K562 (cell line): Measurements from ENCODE around the gene HIVEP3. TPM values are rescaled to one million over a fixed set of nuclear protein-coding genes. Genes with fewer than 3 reads are reported as not detected.

ENCODE experiments used
- ATAC-seq: fragments of 200-7000 bp; cut with Tn5 transposase; 3 replicates; pipeline ENCODE4 v1.9.1; 2020; ENCODE audit warnings: moderate library complexity
- BruUV-seq: library from RNA; stranded (reverse); fragments of 400-500 nt; replicated peaks from 2 replicates; lab custom pipeline; 2021; lab: Mats Ljungman, UMichigan
- CTCF ChIA-PET: fragments of 300-600 bp; formaldehyde crosslinking; extraction: SDS; loops from one replicate; lab custom pipeline; 2021; ENCODE audit warnings: low intra/inter-chr PET ratio; lab: Yijun Ruan, JAX
- POLR2A ChIA-PET: fragments of 300-600, 350-650 bp; sonication (Branson Sonifier 250); formaldehyde crosslinking; extraction: SDS; loops from one replicate; lab custom pipeline; 2021; ENCODE audit warnings: antibody characterized with exemption, inconsistent platforms; lab: Yijun Ruan, JAX
- DNase-seq, 4 experiments: peaks; one replicate each; pipeline versions ENCODE4 v3.0.0 to v3.0.0-alpha.2; 2011 to 2018; ENCODE audit warnings: low spot score in 3 of 4, mixed read lengths in 3 of 4; ENCODE audit errors: extremely low read depth in 1 of 4
- FAIRE-seq: peaks from 2 replicates; lab custom pipeline; 2011; peaks lifted over from hg19 to GRCh38; lab: Jason Lieb, UNC
- H2AFZ ChIP-seq: 2 replicates; pipeline ENCODE4 v1.6.0; 2011; ENCODE audit warnings: low read depth, low read length, control low read depth, inconsistent platforms
- H3K27ac ChIP-seq: fragments of 200-600 bp; 3 replicates; pipeline ENCODE4 v1.8.0; 2011; ENCODE audit warnings: low read depth, mild to moderate bottlenecking, control low read depth, inconsistent platforms, low read length, moderate library complexity, mixed read lengths; ENCODE audit errors: extremely low read depth
- H3K27me3 ChIP-seq, 2 experiments: fragments of 300-600 bp in 1 of 2; 2 replicates in 1 of 2; 3 replicates in 1 of 2; pipeline versions ENCODE4 v1.6.0 to v1.8.0; 2011; ENCODE audit warnings: inconsistent platforms in 2 of 2, low read length in 2 of 2, mild to moderate bottlenecking in 1 of 2, mixed read lengths in 1 of 2, moderate library complexity in 1 of 2; ENCODE audit not compliant: control insufficient read depth in 2 of 2, insufficient read depth in 2 of 2
- H3K36me3 ChIP-seq: fragments of 300-600 bp; 3 replicates; pipeline ENCODE4 v1.8.0; 2011; ENCODE audit warnings: mild to moderate bottlenecking, low read length, inconsistent platforms; ENCODE audit not compliant: control insufficient read depth, insufficient read depth
- H3K4me1 ChIP-seq, 2 experiments: fragments of 200-600 bp in 1 of 2; replicated peaks in 1 of 2; 2 replicates in 1 of 2; 3 replicates in 1 of 2; pipeline versions ENCODE4 v1.5.1 to v1.8.0; 2011; ENCODE audit warnings: inconsistent platforms in 2 of 2, low read length in 2 of 2, mild to moderate bottlenecking in 1 of 2, mixed read lengths in 1 of 2, moderate library complexity in 1 of 2; ENCODE audit not compliant: control insufficient read depth in 2 of 2, insufficient read depth in 2 of 2
- H3K4me2 ChIP-seq: 2 replicates; pipeline ENCODE4 v1.6.1; 2011; ENCODE audit warnings: low read length, control low read depth, inconsistent platforms, mixed read lengths; ENCODE audit not compliant: insufficient read depth
- H3K4me3 ChIP-seq: fragments of 200-600 bp; sonication (generic), shearing (Covaris generic); 2 replicates; pipeline ENCODE4 v1.5.1; 2016; ENCODE audit warnings: control low read depth, inconsistent platforms
- H3K79me2 ChIP-seq: fragments of 200-600 bp; 3 replicates; pipeline ENCODE4 v1.8.0; 2011; ENCODE audit warnings: low read length, inconsistent platforms; ENCODE audit not compliant: control insufficient read depth, insufficient read depth
- H3K9ac ChIP-seq, 2 experiments: 2 replicates each; pipeline versions ENCODE4 v1.6.0 to v1.6.1; 2011; ENCODE audit warnings: low read depth in 2 of 2, low read length in 2 of 2, control low read depth in 1 of 2, inconsistent platforms in 1 of 2, mild to moderate bottlenecking in 1 of 2, mixed read lengths in 1 of 2; ENCODE audit not compliant: insufficient read depth in 1 of 2
- H3K9me1 ChIP-seq: one replicate; pipeline ENCODE4 v1.6.0; 2011; ENCODE audit warnings: inconsistent platforms, mild to moderate bottlenecking, low read length, moderate library complexity; ENCODE audit not compliant: control insufficient read depth, insufficient read depth
- H3K9me3 ChIP-seq: replicated peaks from 2 replicates; pipeline ENCODE4 v1.5.1; 2011; ENCODE audit warnings: low read depth, low read length, inconsistent platforms; ENCODE audit not compliant: control insufficient read depth, insufficient read depth
- H4K20me1 ChIP-seq: replicated peaks from 2 replicates; pipeline ENCODE4 v1.6.1; 2011; ENCODE audit warnings: low read length, inconsistent platforms, mixed read lengths; ENCODE audit not compliant: control insufficient read depth, insufficient read depth
- CEBPB ChIP-seq: fragments of 450-650 bp; IDR thresholded peaks from 2 replicates; pipeline ENCODE4 v1.6.1; 2016; ENCODE audit warnings: missing genetic modification characterization, missing compliant biosample characterization
- E2F4 ChIP-seq: sonication (generic); formaldehyde crosslinking; IDR thresholded peaks from 2 replicates; pipeline ENCODE4 v1.8.0; 2022; ENCODE audit warnings: mild to moderate bottlenecking, low read depth, missing genetic modification reagents
- NCOA6 ChIP-seq: fragments of 450-650 bp; IDR thresholded peaks from 2 replicates; pipeline ENCODE4 v1.6.1; 2017; ENCODE audit warnings: mild to moderate bottlenecking
- NR2F6 ChIP-seq: fragments of 450-650 bp; formaldehyde crosslinking; IDR thresholded peaks from 2 replicates; pipeline ENCODE4 v1.4.0; 2020; ENCODE audit warnings: mild to moderate bottlenecking
- PCBP2 ChIP-seq: fragments of 200-400 bp; formaldehyde crosslinking; IDR thresholded peaks from 2 replicates; pipeline ENCODE4 v1.6.1; 2018; ENCODE audit warnings: low read length, low read depth, mild to moderate bottlenecking, moderate library complexity; ENCODE audit not compliant: poor library complexity, severe bottlenecking
- TAF15 ChIP-seq: fragments of 200-400 bp; formaldehyde crosslinking; IDR thresholded peaks from 2 replicates; pipeline ENCODE4 v1.6.1; 2017; ENCODE audit warnings: mild to moderate bottlenecking, low read depth, low read length, moderate library complexity
- TAF9B ChIP-seq: fragments of 450-650 bp; IDR thresholded peaks from 2 replicates; pipeline ENCODE4 v1.6.1; 2018; ENCODE audit warnings: mild to moderate bottlenecking; ENCODE audit not compliant: partially characterized antibody
- UBTF ChIP-seq, 2 experiments: IDR thresholded peaks; 2 replicates each; pipeline ENCODE4 v1.6.1; 2012; ENCODE audit warnings: improper control_type of control experiment in 2 of 2, low read depth in 2 of 2, low read length in 2 of 2, borderline replicate concordance in 1 of 2
- WGBS: fragments of 100-300 bp; shearing (Covaris generic); methylation state at CpG from one replicate; pipeline ENCODE4 v1.1.6; 2016; ENCODE audit warnings: low coverage, mixed read lengths; ENCODE audit not compliant: insufficient coverage; ENCODE audit errors: missing lambda C conversion rate; 5-methylcytosine and 5-hydroxymethylcytosine counted together
- in situ Hi-C: fragments of 300-500 bp; cut with MboI; formaldehyde crosslinking; loops from 4 replicates; pipeline ENCODE4 v1.15.0; 2018; ENCODE audit warnings: inconsistent platforms, mixed read lengths
- intact Hi-C: fragments of 100-400 bp; cut with micrococcal nuclease; formaldehyde crosslinking; loops from 2 replicates; pipeline ENCODE4 v1.14.2; 2022
- polyA plus RNA-seq, 8 experiments: library from polyadenylated mRNA; depleted of rRNA in 4 of 8; stranded (reverse) in 5 of 8; unstranded in 3 of 8; fragments of >200 nt; fragmentation: Nextera tagmentation in 2 of 8; fragmentation: Illumina TruSeq in 1 of 8; extraction: Ambion mirVana in 2 of 8; extraction: Trizol in 1 of 8; gene quantifications; 2 replicates each; pipeline versions ENCODE4 v1.2.1 to v1.2.3, GENCODE V29; 2011 to 2014; ENCODE audit warnings: inconsistent platforms in 1 of 8, missing spikeins in 1 of 8
- total RNA-seq, 7 experiments: library from RNA; depleted of rRNA in 6 of 7; stranded (reverse); fragments of >200 nt in 6 of 7; fragmentation: Illumina TruSeq in 2 of 7; extraction: Trizol in 2 of 7; gene quantifications; 2 replicates each; pipeline versions ENCODE4 v1.2.1 to v1.2.3, GENCODE V29; 2011 to 2021; ENCODE audit warnings: low replicate concordance in 1 of 7

Gene HIVEP3
- total and polyA plus RNA-seq, 9 of the 15 experiments (the other 6 are each of a cell fraction or from before 2014, with no cell fraction given) = 0.09 to 0.58 (median 0.34) TPM; not detected in 1

- no peak for TF ChIP-seq E2F4 (CRISPR knock-in tag)
- no peak for TF ChIP-seq PCBP2
Measured at GRCh38 chr1:41848216-41848952, 70.3 kb downstream of the HIVEP3 start (continued).

GRCh38 chr1:41847733-41848132 is 71.0 kb downstream of the HIVEP3 start:
- Histone ChIP-seq H3K27me3 (peaks cover 0 to 24% of the 10 kb centered on the region in 2 experiments; a peak in 4 of 5 replicates), H3K79me2 (no peaks in the 10 kb centered on the region), H2AFZ (no peak overlapping the region), H3K9ac (no peak overlapping the region), H3K9me3 (no peaks in the 10 kb centered on the region), H4K20me1 (peaks cover 3% of the 10 kb centered on the region; the same call in 1 of the 2 replicates), H3K4me1 (0 out of 5 replicates have a peak, but pooled peaks cover 0 to 3% of the 10 kb centered on the region in 2 experiments), H3K36me3 (no peaks in the 10 kb centered on the region), H3K4me3 (no peak overlapping the region), H3K9me1 (no peaks in the 10 kb centered on the region), H3K27ac (no peak overlapping the region), H3K4me2 (no peak overlapping the region)
- POLR2A ChIA-PET = interaction anchor here (0.6 to 1.6 kb wide), 2 partner anchors 11 to 17 kb away, joined by 3 read pairs; no protein-coding TSS in a partner anchor
- WGBS = 0% methylated on average over 2 of the region's 2 CpGs
- intact Hi-C loops (no loop called here), in situ Hi-C loops (no loop called here)
- CTCF ChIA-PET = no interaction called here
- ATAC-seq (no peak), DNase-seq (no peak), FAIRE-seq (no peak)
- no TSS peak for BruUV-seq
- no peak for TF ChIP-seq NCOA6
- TF ChIP-seq TAF9B = no peak
- TF ChIP-seq UBTF (IDR thresholded peaks at IDR 0.05; ENCODE audit: borderline replicate concordance in 1 of 2, low read depth in 2 of 2, low read length in 2 of 2) = no peak
- no peak for TF ChIP-seq NR2F6 (CRISPR knock-in tag)
- no peak for TF ChIP-seq CEBPB (tag)
- TF ChIP-seq TAF15 = no peak
